ENCODE data around the gene TTC28.

The TTC28 gene

DNA sequence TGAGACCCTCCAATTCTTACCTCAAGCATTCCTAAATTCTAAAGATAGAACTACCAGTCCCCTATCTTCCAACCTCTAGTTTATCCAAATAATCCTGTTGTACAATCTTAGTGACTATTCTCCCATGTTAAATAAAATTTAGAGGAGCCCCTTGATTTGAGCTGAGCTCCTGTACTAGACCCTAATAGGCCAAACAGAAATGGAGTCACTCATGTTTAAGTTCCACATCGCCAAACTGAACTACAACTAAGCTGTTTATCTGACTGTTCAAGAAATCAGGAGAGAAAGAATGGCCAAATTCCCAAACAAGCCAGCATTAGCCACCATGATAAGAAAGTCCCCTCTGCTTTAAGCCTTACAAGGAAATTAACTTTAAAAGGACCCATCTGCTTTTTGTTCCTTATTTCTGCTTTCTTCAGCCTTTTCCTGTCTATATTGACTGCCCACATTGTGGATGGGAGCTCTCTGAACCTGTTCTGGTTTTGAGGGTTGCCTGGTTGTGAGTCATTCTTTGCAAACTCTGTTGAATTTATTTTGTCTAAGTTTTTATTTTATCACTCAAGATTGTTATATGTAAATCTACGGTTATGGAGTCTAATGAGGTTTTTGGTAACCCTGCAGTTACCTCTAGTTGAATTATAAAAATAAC is 90.4 kb downstream of the TTC28 start:
- Histone ChIP-seq H3F3A (ENCODE audit: insufficient read depth) (no peaks in the 10 kb centered on the region), H3K9me3 (ENCODE audit: insufficient read depth, low read length) (no peaks in the 10 kb centered on the region), H4K20me1 (ENCODE audit: low read depth, low read length) (no peaks in the 10 kb centered on the region), H3K79me2 (ENCODE audit: insufficient read depth, low read length) (no peaks in the 10 kb centered on the region), H3K27ac (ENCODE audit: low read depth, low read length) (no peak overlapping the region), H3K27me3 (ENCODE audit: low read length) (no peaks in the 10 kb centered on the region), H3K36me3 (ENCODE audit: low read length) (no peaks in the 10 kb centered on the region), H3K9me2 (replicated peaks; ENCODE audit: insufficient read depth, low read length) (no peaks in the 10 kb centered on the region), H3K4me3 (ENCODE audit: insufficient read depth, low read length, poor library complexity, severe bottlenecking) (no peak overlapping the region), H3K9ac (ENCODE audit: low read length) (no peak overlapping the region), H3K4me2 (ENCODE audit: low read depth, low read length, poor library complexity, severe bottlenecking) (no peak overlapping the region), H2AFZ (ENCODE audit: low read depth, low read length, severe bottlenecking) (no peak overlapping the region)
- TF ChIP-seq, protein P1, sequence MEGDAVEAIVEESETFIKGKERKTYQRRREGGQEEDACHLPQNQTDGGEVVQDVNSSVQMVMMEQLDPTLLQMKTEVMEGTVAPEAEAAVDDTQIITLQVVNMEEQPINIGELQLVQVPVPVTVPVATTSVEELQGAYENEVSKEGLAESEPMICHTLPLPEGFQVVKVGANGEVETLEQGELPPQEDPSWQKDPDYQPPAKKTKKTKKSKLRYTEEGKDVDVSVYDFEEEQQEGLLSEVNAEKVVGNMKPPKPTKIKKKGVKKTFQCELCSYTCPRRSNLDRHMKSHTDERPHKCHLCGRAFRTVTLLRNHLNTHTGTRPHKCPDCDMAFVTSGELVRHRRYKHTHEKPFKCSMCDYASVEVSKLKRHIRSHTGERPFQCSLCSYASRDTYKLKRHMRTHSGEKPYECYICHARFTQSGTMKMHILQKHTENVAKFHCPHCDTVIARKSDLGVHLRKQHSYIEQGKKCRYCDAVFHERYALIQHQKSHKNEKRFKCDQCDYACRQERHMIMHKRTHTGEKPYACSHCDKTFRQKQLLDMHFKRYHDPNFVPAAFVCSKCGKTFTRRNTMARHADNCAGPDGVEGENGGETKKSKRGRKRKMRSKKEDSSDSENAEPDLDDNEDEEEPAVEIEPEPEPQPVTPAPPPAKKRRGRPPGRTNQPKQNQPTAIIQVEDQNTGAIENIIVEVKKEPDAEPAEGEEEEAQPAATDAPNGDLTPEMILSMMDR (IDR thresholded peaks at IDR 0.05; ENCODE audit: insufficient read depth, low read length, poor library complexity, severe bottlenecking), result no peak
- no peak for TF ChIP-seq EZH2phosphoT487 (conservative IDR thresholded peaks at IDR 0.05; ENCODE audit: low read length)

DNA sequence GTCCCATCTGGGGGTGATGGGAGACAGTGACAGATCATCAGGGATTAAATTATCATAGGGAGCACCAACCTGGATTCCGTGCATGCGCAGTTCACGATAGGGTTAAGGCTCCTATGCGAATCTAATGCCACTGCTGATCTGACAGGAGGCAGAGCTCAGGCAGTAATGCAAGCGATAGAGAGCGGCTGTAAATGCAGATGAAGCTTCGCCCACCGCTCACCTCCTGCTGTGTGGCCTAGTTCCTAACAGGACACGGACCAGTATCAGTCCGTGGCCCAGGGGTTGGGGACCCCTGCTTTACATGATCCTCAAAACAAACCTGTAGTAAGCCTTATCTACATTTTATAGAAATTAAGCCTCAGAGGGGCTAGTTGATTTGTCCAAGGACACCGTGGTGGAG is 94.3 kb downstream of the TTC28 start:
- no peak overlapping the region for H3K27ac ChIP-seq (ENCODE audit: low read depth, low read length)
- H3K9me3 ChIP-seq (ENCODE audit: insufficient read depth, low read length), result no peaks in the 10 kb centered on the region
- no peaks in the 10 kb centered on the region for H3K27me3 ChIP-seq (ENCODE audit: low read length)
- no peak overlapping the region for H3K4me2 ChIP-seq (ENCODE audit: low read depth, low read length, poor library complexity, severe bottlenecking)
- no peak overlapping the region for H2AFZ ChIP-seq (ENCODE audit: low read depth, low read length, severe bottlenecking)
- H3K36me3 ChIP-seq (ENCODE audit: low read length), result no peaks in the 10 kb centered on the region
- no peaks in the 10 kb centered on the region for H3K9me2 ChIP-seq (replicated peaks; ENCODE audit: insufficient read depth, low read length)
- H3K4me3 ChIP-seq (ENCODE audit: insufficient read depth, low read length, poor library complexity, severe bottlenecking), result no peak overlapping the region
- no peaks in the 10 kb centered on the region for H4K20me1 ChIP-seq (ENCODE audit: low read depth, low read length)
- no peak overlapping the region for H3K9ac ChIP-seq (ENCODE audit: low read length)
- TF ChIP-seq, protein P1 (IDR thresholded peaks at IDR 0.05; ENCODE audit: insufficient read depth, low read length, poor library complexity, severe bottlenecking), result no peak
- no peak for TF ChIP-seq EZH2phosphoT487 (conservative IDR thresholded peaks at IDR 0.05; ENCODE audit: low read length)
- no peaks in the 10 kb centered on the region for H3F3A ChIP-seq (ENCODE audit: insufficient read depth)
- H3K79me2 ChIP-seq (ENCODE audit: insufficient read depth, low read length), result no peaks in the 10 kb centered on the region

GRCh38 chr22:28582806-28583205 is 96.8 kb downstream of the TTC28 start:
- Histone ChIP-seq H3K27me3 (ENCODE audit: low read length) (no peaks in the 10 kb centered on the region), H3K79me2 (ENCODE audit: insufficient read depth, low read length) (no peaks in the 10 kb centered on the region), H3K9me2 (replicated peaks; ENCODE audit: insufficient read depth, low read length) (no peaks in the 10 kb centered on the region), H3K27ac (ENCODE audit: low read depth, low read length) (no peak overlapping the region), H3K9ac (ENCODE audit: low read length) (no peak overlapping the region), H3K9me3 (ENCODE audit: insufficient read depth, low read length) (no peaks in the 10 kb centered on the region), H3K4me3 (ENCODE audit: insufficient read depth, low read length, poor library complexity, severe bottlenecking) (no peak overlapping the region), H3F3A (ENCODE audit: insufficient read depth) (no peaks in the 10 kb centered on the region), H3K4me2 (ENCODE audit: low read depth, low read length, poor library complexity, severe bottlenecking) (no peak overlapping the region), H4K20me1 (ENCODE audit: low read depth, low read length) (no peaks in the 10 kb centered on the region), H2AFZ (ENCODE audit: low read depth, low read length, severe bottlenecking) (no peak overlapping the region), H3K36me3 (ENCODE audit: low read length) (no peaks in the 10 kb centered on the region)
- TF ChIP-seq EZH2phosphoT487 (conservative IDR thresholded peaks at IDR 0.05; ENCODE audit: low read length), result no peak
- TF ChIP-seq, protein P1 (IDR thresholded peaks at IDR 0.05; ENCODE audit: insufficient read depth, low read length, poor library complexity, severe bottlenecking), result no peak

Measured in SU-DHL-6 (cell line).